Epithelial cell of alveolus of lung (primary cell): ENCODE measurements around the gene PPOX. TPM values are rescaled to one million over a fixed set of nuclear protein-coding genes. Genes with fewer than 3 reads are reported as not detected.

Source experiments
- total RNA-seq: library from RNA; depleted of rRNA; stranded (reverse); fragments of >200 nt; gene quantifications from 2 replicates; pipeline ENCODE4 v1.2.1, GENCODE V29; 2015

The PPOX gene
- 10.9 and 12.7 TPM in 2 replicates for total RNA-seq

GRCh38 chr1:161165742-161166668 lies at the start of gene PPOX:
PPOX (plus strand) TSS chr1:161166426; CDS start chr1:161166848, 422 bp downstream.

GRCh38 chr1:161117759-161118581 lies 48.3 kb upstream of the PPOX start, which contains the start of the genes NIT1 and PFDN2:
NIT1 (plus strand) TSS chr1:161118105; CDS start chr1:161118177, 72 bp downstream.
PFDN2 (minus strand) TSS chr1:161118037; CDS start chr1:161118026, 11 bp downstream.

GRCh38 chr1:161132410-161133219 lies 33.6 kb upstream of the PPOX start, which contains the start of gene DEDD:
DEDD (minus strand) TSS chr1:161132667; CDS start chr1:161124462, 8,205 bp downstream.

GRCh38 chr1:161153682-161154337 lies 12.4 kb upstream of the PPOX start, which contains the start of gene UFC1:
UFC1 (plus strand) TSS chr1:161153978; CDS start chr1:161153998, 20 bp downstream.

GRCh38 chr1:161159087-161159912 lies 6.9 kb upstream of the PPOX start, which contains the start of gene USP21:
USP21 (plus strand) TSS chr1:161159500; CDS start chr1:161160641, 1,141 bp downstream.

GRCh38 chr1:161177112-161177935 lies 11.1 kb downstream of the PPOX start, which contains the start of gene B4GALT3:
B4GALT3 (minus strand) TSS chr1:161177507; CDS start chr1:161176060, 1,447 bp downstream.

GRCh38 chr1:161198897-161199431 lies 32.7 kb downstream of the PPOX start, which contains the start of gene ADAMTS4:
ADAMTS4 (minus strand) TSS chr1:161199054; CDS start chr1:161198627, 427 bp downstream.

GRCh38 chr1:161201836-161202712 lies 35.8 kb downstream of the PPOX start, which contains the start of gene NDUFS2:
NDUFS2 (plus strand) TSS chr1:161202367; CDS start chr1:161202386, 19 bp downstream.

GRCh38 chr1:161215076-161215475 lies 48.9 kb downstream of the PPOX start, which contains the start of gene FCER1G:
FCER1G (plus strand) TSS chr1:161215295; CDS start chr1:161215322, 27 bp downstream.

Other genes with a start within 250 kb of the PPOX start
- not detected in 2 replicates for gene ITLN2, start 211.6 kb upstream of the PPOX start, total RNA-seq
- 7.0 and 19.7 TPM in 2 replicates for gene F11R, start 145.3 kb upstream of the PPOX start, total RNA-seq
- gene TSTD1, start 127.5 kb upstream of the PPOX start, total RNA-seq: 14.4 and 14.6 TPM in 2 replicates
- 26.8 and 27.8 TPM in 2 replicates for gene USF1, start 120.4 kb upstream of the PPOX start, total RNA-seq
- gene ARHGAP30, start 96.5 kb upstream of the PPOX start, total RNA-seq: not detected in 2 replicates
- 0.65 and 0.72 TPM in 2 replicates for gene NECTIN4, start 76.9 kb upstream of the PPOX start, total RNA-seq
- 0.96 and 1.0 TPM in 2 replicates for gene KLHDC9, start 68.1 kb upstream of the PPOX start, total RNA-seq
- 32.3 and 71.8 TPM in 2 replicates for gene PFDN2, start 48.4 kb upstream of the PPOX start, total RNA-seq
- gene NIT1, start 48.3 kb upstream of the PPOX start, total RNA-seq: 35.5 and 44.5 TPM in 2 replicates
- gene DEDD, start 33.8 kb upstream of the PPOX start, total RNA-seq: 22.4 and 25.6 TPM in 2 replicates
- gene UFC1, start 12.4 kb upstream of the PPOX start, total RNA-seq: 52.1 and 70.3 TPM in 2 replicates
- gene USP21, start 6.9 kb upstream of the PPOX start, total RNA-seq: 12.3 and 24.3 TPM in 2 replicates
- gene B4GALT3, start 11.1 kb downstream of the PPOX start, total RNA-seq: 30.5 and 33.3 TPM in 2 replicates
- gene ADAMTS4, start 32.6 kb downstream of the PPOX start, total RNA-seq: 7.4 and 11.0 TPM in 2 replicates
- 109 and 222 TPM in 2 replicates for gene NDUFS2, start 35.9 kb downstream of the PPOX start, total RNA-seq
- gene FCER1G, start 48.9 kb downstream of the PPOX start, total RNA-seq: 0.26 and 6.1 TPM in 2 replicates
- gene APOA2, start 57.2 kb downstream of the PPOX start, total RNA-seq: not detected in 2 replicates
- gene TOMM40L, start 59.6 kb downstream of the PPOX start, total RNA-seq: 12.1 and 12.7 TPM in 2 replicates
- gene NR1I3, start 71.8 kb downstream of the PPOX start, total RNA-seq: not detected in 2 replicates
- gene PCP4L1, start 92.3 kb downstream of the PPOX start, total RNA-seq: not detected in 2 replicates
- 1.4 and 2.1 TPM in 2 replicates for gene MPZ, start 143.5 kb downstream of the PPOX start, total RNA-seq
- gene SDHC, start 148.0 kb downstream of the PPOX start, total RNA-seq: 27.5 and 52.1 TPM in 2 replicates
- not detected in 2 replicates for gene CFAP126, start 201.4 kb downstream of the PPOX start, total RNA-seq